Omental fat pad (tissue), 4 donors: ENCODE measurements around the gene FIS1. TPM values are rescaled to one million over a fixed set of nuclear protein-coding genes. Genes with fewer than 3 reads are reported as not detected.

Experiments used
- ATAC-seq: fragments of 150-250 bp; one replicate; pipeline ENCODE4 v1.9.1; 2016; ENCODE audit warnings: mild to moderate bottlenecking, moderate library complexity; ENCODE audit not compliant: low FRiP score
- DNase-seq: peaks from one replicate; pipeline ENCODE4 v3.0.0-alpha.2; 2019; ENCODE audit warnings: low spot score
- total RNA-seq, 4 donors: library from RNA; depleted of rRNA; stranded (reverse); fragments of >200 nt; gene quantifications; one replicate each; pipeline ENCODE4 v1.1.0, GENCODE V29; 2016
- TF ChIP-seq, protein P1 (sequence below), 3 donors: fragments of 450-650 bp; IDR thresholded peaks; one replicate each; pipeline ENCODE4 v1.5.1; 2016 to 2017; ENCODE audit warnings: antibody characterized with exemption in 3 of 3, mild to moderate bottlenecking in 3 of 3, moderate library complexity in 2 of 3

Gene FIS1
- total RNA-seq, 4 donors from 2014 or later = 243 to 384 (median 344) TPM

DNA sequence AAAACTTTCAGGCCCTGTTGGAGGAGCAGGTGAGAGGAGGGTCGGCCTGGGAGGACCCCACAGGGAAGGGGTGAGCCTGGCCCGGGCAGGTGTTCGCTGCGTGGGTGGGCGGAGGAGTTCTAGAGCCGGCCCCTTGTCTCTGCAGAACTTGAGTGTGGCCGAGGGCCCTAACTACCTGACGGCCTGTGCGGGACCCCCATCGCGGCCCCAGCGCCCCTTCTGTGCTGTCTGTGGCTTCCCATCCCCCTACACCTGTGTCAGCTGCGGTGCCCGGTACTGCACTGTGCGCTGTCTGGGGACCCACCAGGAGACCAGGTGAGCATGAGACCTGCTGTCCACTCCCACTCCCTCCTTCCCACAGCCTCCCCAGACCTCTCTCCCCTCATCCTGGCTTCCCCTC lies 21.4 kb downstream of the FIS1 start:
- ATAC-seq = no peak
- no peak for DNase-seq
- TF ChIP-seq, protein P1, sequence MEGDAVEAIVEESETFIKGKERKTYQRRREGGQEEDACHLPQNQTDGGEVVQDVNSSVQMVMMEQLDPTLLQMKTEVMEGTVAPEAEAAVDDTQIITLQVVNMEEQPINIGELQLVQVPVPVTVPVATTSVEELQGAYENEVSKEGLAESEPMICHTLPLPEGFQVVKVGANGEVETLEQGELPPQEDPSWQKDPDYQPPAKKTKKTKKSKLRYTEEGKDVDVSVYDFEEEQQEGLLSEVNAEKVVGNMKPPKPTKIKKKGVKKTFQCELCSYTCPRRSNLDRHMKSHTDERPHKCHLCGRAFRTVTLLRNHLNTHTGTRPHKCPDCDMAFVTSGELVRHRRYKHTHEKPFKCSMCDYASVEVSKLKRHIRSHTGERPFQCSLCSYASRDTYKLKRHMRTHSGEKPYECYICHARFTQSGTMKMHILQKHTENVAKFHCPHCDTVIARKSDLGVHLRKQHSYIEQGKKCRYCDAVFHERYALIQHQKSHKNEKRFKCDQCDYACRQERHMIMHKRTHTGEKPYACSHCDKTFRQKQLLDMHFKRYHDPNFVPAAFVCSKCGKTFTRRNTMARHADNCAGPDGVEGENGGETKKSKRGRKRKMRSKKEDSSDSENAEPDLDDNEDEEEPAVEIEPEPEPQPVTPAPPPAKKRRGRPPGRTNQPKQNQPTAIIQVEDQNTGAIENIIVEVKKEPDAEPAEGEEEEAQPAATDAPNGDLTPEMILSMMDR (IDR thresholded peaks at IDR 0.05) = no peak

DNA sequence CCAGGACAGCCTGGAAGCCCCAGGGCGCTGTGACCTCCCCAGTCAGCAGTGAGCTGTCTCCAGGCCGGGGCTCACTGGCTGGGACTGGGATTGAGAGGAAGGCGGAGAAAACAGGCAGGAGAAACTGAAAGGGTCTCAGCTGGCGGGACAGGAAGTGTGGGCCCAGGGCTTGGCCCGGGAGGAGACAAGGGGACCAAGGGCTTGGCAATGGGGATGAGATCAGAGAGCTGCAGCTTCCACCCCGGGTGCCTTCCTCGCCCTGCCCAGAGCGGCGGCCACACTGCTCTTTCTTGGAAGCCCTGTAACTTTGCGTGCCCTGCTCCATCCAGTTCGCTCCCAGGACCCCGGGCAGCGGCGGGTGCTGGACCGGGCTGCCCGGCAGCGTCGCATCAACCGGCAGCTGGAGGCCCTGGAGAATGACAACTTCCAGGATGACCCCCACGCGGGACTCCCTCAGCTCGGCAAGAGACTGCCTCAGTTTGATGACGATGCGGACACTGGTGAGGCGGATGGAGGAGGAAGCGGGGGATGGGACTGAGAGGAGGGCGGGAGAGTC lies 22.5 kb downstream of the FIS1 start:
- ATAC-seq (no peak), DNase-seq (no peak)

DNA sequence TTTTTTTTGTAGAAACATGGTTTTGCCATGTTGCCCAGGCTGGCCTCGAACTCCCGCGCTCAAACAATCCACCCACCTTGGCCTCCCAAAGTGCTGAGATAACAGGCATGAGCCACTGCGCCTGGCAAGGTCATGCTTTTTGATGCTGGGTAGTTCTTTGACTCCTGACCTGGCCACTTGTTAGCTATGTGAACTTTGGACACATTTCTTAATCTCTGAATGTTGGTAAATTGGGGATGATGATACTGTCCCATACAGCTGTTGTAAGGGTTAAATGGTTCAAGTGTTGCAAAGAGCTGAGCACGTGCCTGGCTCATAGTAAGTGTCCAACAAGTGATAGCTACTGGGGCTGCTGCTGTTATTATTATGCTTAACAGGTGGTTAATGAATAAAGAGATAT lies 24.6 kb downstream of the FIS1 start:
- TF ChIP-seq, protein P1 (IDR thresholded peaks at IDR 0.05) = no peak
- DNase-seq = no peak
- ATAC-seq = no peak

More for the DNA sequence above, 22.5 kb downstream of the FIS1 start:
- TF ChIP-seq, protein P1 (IDR thresholded peaks at IDR 0.05) = no peak

DNA sequence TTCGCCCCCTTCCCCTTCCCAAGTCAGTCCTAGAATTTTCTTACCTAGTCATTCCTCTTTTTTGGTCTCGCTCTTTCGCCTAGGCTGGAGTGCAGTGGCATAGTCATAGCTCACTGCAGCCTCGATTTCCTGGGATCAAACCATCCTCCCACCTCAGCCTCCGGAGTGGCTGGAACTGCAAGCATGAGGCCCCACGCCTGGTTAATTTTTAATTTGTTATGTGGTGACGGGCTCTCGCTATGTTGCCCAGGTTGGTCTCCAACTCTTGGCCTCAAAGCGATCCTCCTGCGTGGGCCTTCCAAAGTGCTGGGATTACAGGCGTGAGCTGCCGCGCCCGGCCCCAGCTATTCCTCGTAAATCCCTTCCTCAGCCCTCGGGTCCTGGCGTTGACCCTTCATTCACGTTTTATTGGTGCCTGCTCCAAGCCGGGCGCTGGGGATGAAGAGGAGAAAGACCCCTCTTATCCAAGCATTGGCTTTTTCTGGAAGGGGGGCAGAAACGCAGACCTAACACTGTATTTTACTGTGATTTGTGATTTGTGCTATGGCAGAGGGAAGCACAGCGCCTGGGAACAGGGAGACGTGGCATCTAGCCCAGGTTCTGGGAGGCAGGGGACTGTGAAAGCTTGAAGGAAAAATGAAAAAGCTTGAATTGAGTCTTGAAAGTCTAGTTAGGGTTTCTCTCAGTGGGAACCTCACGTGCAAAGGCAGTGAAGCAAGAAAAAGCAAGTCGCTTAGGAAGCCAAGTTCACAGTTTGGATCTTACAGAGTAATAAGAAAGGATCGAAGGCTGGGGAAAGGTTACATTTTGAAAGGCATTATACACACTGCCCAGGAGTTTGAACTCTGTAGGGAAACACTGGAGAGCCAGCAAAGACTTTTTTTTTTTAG lies 26.4 kb downstream of the FIS1 start:
- ATAC-seq (no peak), DNase-seq (no peak)
- TF ChIP-seq, protein P1 (IDR thresholded peaks at IDR 0.05) = no peak

DNA sequence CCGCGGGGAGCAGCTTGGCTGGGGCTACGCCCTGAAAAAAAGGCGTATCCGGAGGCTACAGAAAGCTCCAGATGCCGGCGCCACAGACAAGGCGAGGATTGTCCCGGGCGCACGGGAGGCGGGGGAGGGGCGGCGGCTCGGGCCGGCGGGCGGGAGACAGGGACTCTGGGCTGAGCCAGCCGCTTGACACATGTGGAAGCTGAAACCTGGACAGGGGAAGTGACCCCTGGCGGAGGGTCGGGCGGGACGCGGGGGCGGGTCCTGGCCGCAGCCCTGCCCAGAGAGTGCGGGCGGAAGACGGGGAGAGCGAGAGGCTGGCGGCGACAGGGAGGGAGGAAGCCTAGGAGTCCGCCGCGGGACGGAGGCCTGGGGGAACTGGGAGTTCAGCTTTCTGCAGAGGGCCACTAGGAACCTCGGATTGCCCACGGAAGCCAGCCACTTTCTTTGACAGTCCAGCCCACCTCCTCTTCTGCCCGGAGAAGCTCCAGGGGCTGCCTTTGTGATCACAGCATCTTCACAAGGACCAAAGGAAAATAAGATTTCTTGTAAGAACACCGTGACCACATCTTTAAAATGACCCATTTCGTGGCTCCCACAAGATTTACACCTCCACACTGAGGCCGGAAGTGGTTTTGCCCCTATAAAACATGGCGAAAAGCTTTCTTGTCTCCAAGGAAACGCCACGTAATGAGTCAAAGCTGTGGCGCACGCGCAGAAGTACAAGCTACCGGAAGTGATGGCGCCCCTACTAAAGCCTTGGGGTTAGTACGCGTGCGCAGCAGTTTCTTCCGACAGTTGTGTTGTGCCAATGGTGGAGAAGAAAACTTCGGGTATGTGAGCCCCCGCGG lies 27.3 kb downstream of the FIS1 start, which contains the start of the genes PLOD3 and ZNHIT1:
PLOD3 (minus strand) TSS at position 194 of the 848 bp plus-strand sequence. CDS start 307 bp downstream, outside the sequence.
ZNHIT1 (plus strand) TSS at position 778 of the 848 bp plus-strand sequence; CDS start at position 809, 31 bp downstream.
- TF ChIP-seq, protein P1 (IDR thresholded peaks at IDR 0.05) = no peak
- DNase-seq (peak; percentile 94), ATAC-seq (peak; percentile 85)

DNA sequence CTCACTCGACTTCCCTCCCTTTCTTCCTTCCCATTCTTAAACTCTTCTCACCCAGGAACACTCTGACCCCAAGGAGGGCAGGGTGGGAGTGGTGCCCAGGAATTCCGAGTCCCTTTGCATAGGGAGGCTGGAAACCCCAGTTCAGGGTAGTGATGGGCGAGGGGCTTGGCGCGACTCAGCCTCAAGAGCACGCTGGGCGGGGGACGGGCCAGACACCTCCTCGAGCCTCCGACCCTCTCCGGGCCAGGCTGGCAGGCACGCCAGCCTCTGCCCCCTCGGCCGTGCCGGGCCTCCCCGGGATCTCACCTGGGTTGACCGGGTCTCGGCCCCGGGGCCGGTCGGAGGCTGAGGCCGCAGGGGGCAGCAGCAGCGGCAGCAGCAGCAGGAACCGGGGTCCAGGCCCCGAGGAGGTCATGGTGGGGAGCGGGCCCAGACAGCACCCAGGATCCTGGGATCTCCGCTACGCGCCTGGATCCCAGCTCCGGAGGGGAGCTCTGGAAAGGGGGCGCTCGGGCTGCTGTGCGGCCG lies 28.0 kb downstream of the FIS1 start:
- TF ChIP-seq, protein P1 (IDR thresholded peaks at IDR 0.05) = no peak
- DNase-seq = no peak
- ATAC-seq = peak; percentile 16
